22Rv1 (cell line): Measurements from ENCODE around the gene SIPA1L3.

ENCODE experiments used
- H3K27ac ChIP-seq: fragments of 450-650 bp; 2 replicates; pipeline ENCODE4 v1.5.1; 2017
- CTCF ChIP-seq: fragments of 450-650 bp; IDR thresholded peaks from 2 replicates; pipeline ENCODE4 v1.5.1; 2017; ENCODE audit warnings: mild to moderate bottlenecking
- ZFX ChIP-seq: fragments of 450-650 bp; IDR thresholded peaks from 2 replicates; pipeline ENCODE4 v1.6.1; 2017; ENCODE audit warnings: antibody characterized with exemption, borderline replicate concordance

Gene SIPA1L3

GRCh38 chr19:38231918-38232317, 324.9 kb downstream of the SIPA1L3 start:
- TF ChIP-seq ZFX (no peak), CTCF (no peak)

GRCh38 chr19:38233740-38234251, 326.8 kb downstream of the SIPA1L3 start:
- H3K27ac ChIP-seq: 0 out of 2 replicates have a peak overlapping the region, but pooled peaks have one; percentile 30
- TF ChIP-seq CTCF: peak; percentile 88
- no peak for TF ChIP-seq ZFX

More at GRCh38 chr19:38231918-38232317, 324.9 kb downstream of the SIPA1L3 start:
- no peak overlapping the region for H3K27ac ChIP-seq

GRCh38 chr19:38234615-38235014, 327.6 kb downstream of the SIPA1L3 start:
- no peak overlapping the region for H3K27ac ChIP-seq
- no peak for TF ChIP-seq ZFX
- TF ChIP-seq CTCF: no peak

GRCh38 chr19:38239816-38240215, 332.8 kb downstream of the SIPA1L3 start:
- TF ChIP-seq CTCF (no peak), ZFX (no peak)
- H3K27ac ChIP-seq: no peak overlapping the region

- no peak overlapping the region for H3K27ac ChIP-seq
- TF ChIP-seq CTCF (no peak), ZFX (no peak)
Observed at GRCh38 chr19:38243279-38243673, 336.3 kb downstream of the SIPA1L3 start.

- TF ChIP-seq ZFX: no peak
- no peak for TF ChIP-seq CTCF
- no peak overlapping the region for H3K27ac ChIP-seq
Observed at GRCh38 chr19:38245826-38246498, 339.0 kb downstream of the SIPA1L3 start.

- H3K27ac ChIP-seq: no peak overlapping the region
- TF ChIP-seq CTCF: no peak
- no peak for TF ChIP-seq ZFX
Observed at GRCh38 chr19:38247126-38247525, 340.1 kb downstream of the SIPA1L3 start.
